Left lobe of liver (tissue), 2 donors: Measurements from ENCODE around the gene SPDYE2. TPM values are rescaled to one million over a fixed set of nuclear protein-coding genes. Genes with fewer than 3 reads are reported as not detected.
"Not testable (repeated sequence)": the region's sequence is repeated elsewhere in the genome, so short reads cannot be mapped to it uniquely, and the experiment has no call there.

ENCODE experiments used
- ATAC-seq: fragments of 200-7000 bp; cut with Tn5 transposase; one replicate; pipeline ENCODE4 v1.9.1; 2020; ENCODE audit warnings: mild to moderate bottlenecking, moderate library complexity
- DNase-seq: peaks from one replicate; pipeline ENCODE4 v3.0.0-alpha.2; 2020; ENCODE audit warnings: low spot score
- total RNA-seq: library from RNA; stranded (reverse); gene quantifications from one replicate; pipeline ENCODE4 v1.2.1, GENCODE V29; 2021
- donor health status: DM: no; HTN: no; CAD: no; lungs with moderate emphysema.
- donor health status: DM: no; HTN: yes; CAD: no.

Gene SPDYE2
- total RNA-seq, 1 donor from 2014 or later = not detected

- DNase-seq, ATAC-seq: not testable (repeated sequence)
Measured at GRCh38 chr7:102596036-102596435, 45.0 kb downstream of the SPDYE2 start.

- not testable (repeated sequence) for ATAC-seq, DNase-seq
Measured at GRCh38 chr7:102599699-102600098, 48.7 kb downstream of the SPDYE2 start.

- ATAC-seq = peak; percentile 58
- not testable (repeated sequence) for DNase-seq
Measured at GRCh38 chr7:102602317-102602716, 51.3 kb downstream of the SPDYE2 start.

- DNase-seq = not testable (repeated sequence)
- ATAC-seq = peak; percentile 9
Measured at GRCh38 chr7:102604431-102605145, 53.6 kb downstream of the SPDYE2 start.

GRCh38 chr7:102606848-102607247 lies 55.8 kb downstream of the SPDYE2 start:
- not testable (repeated sequence) for DNase-seq, ATAC-seq

- not testable (repeated sequence) for DNase-seq, ATAC-seq
Measured at GRCh38 chr7:102609734-102610133, 58.7 kb downstream of the SPDYE2 start.

- not testable (repeated sequence) for ATAC-seq
- DNase-seq = peak; percentile 42
Measured at GRCh38 chr7:102610441-102610840, 59.4 kb downstream of the SPDYE2 start.

GRCh38 chr7:102611013-102611674 lies 60.1 kb downstream of the SPDYE2 start:
- not testable (repeated sequence) for DNase-seq
- peak; percentile 40 for ATAC-seq

- DNase-seq = peak; percentile 45
- ATAC-seq = not testable (repeated sequence)
Measured at GRCh38 chr7:102611675-102612325, 60.8 kb downstream of the SPDYE2 start.

Other genes with a start within 250 kb of the SPDYE2 start
- gene SPDYE6, start 194.8 kb upstream of the SPDYE2 start, total RNA-seq = not detected
- 10.8 TPM for gene PRKRIP1, start 154.9 kb upstream of the SPDYE2 start, total RNA-seq
- 1.9 TPM for gene ORAI2, start 117.7 kb upstream of the SPDYE2 start, total RNA-seq
- 8.3 TPM for gene ALKBH4, start 86.4 kb upstream of the SPDYE2 start, total RNA-seq
- 16.4 TPM for gene LRWD1, start 86.2 kb upstream of the SPDYE2 start, total RNA-seq
- 29.9 TPM for gene POLR2J, start 72.3 kb upstream of the SPDYE2 start, total RNA-seq
- 2.9 TPM for gene RASA4B, start 33.4 kb upstream of the SPDYE2 start, total RNA-seq
- gene UPK3BL2, start 7.5 kb upstream of the SPDYE2 start, total RNA-seq = 8.5 TPM
- 15.1 TPM for gene POLR2J3, start 21.4 kb downstream of the SPDYE2 start, total RNA-seq
- 10.7 TPM for gene RASA4, start 65.5 kb downstream of the SPDYE2 start, total RNA-seq
- gene UPK3BL1, start 91.6 kb downstream of the SPDYE2 start, total RNA-seq = 10.0 TPM
- not detected for gene SPDYE2B, start 99.1 kb downstream of the SPDYE2 start, total RNA-seq
- 3.7 TPM for gene POLR2J2, start 120.4 kb downstream of the SPDYE2 start, total RNA-seq
- gene FAM185A, start 197.8 kb downstream of the SPDYE2 start, total RNA-seq = 8.2 TPM